IMR-90 (cell line): ENCODE results near the gene SARDH. TPM values are rescaled to one million over a fixed set of nuclear protein-coding genes. Genes with fewer than 3 reads are reported as not detected.
A peak's percentile ranks its signal among the peaks of the same experiment; 100 is the strongest.

Experiments used
- ATAC-seq: fragments of 200-7000 bp; cut with Tn5 transposase; 2 replicates; pipeline ENCODE4 v1.9.1; 2020; ENCODE audit warnings: low read depth, mild to moderate bottlenecking, moderate library complexity
- BruUV-seq: library from RNA; stranded (reverse); fragments of 400-500 nt; replicated peaks from 2 replicates; lab custom pipeline; 2021; lab: Mats Ljungman, UMichigan
- CTCF ChIA-PET: fragments of 300-600 bp; formaldehyde crosslinking; extraction: SDS; loops from one replicate; lab custom pipeline; 2021; ENCODE audit warnings: antibody characterized with exemption; lab: Yijun Ruan, JAX
- POLR2A ChIA-PET: fragments of 300-600 bp; sonication (Branson Sonifier 250); formaldehyde crosslinking; loops from one replicate; lab custom pipeline; 2022; ENCODE audit warnings: antibody characterized with exemption; ENCODE audit not compliant: unreplicated experiment; lab: Charles Lee
- DNase-seq: peaks from one replicate; pipeline ENCODE4 v3.0.0; 2013
- H2AFZ ChIP-seq: replicated peaks from 2 replicates; pipeline ENCODE3; 2013; ENCODE audit warnings: low read length, mild to moderate bottlenecking; ENCODE audit not compliant: poor library complexity
- H2AK5ac ChIP-seq: 2 replicates; pipeline ENCODE4 v1.6.1; 2013; ENCODE audit warnings: low read depth, low read length, inconsistent platforms
- H2AK9ac ChIP-seq: replicated peaks from 2 replicates; pipeline ENCODE3; 2013; ENCODE audit warnings: mild to moderate bottlenecking, low read depth, low read length, moderate library complexity; ENCODE audit not compliant: poor library complexity
- H2BK120ac ChIP-seq: 2 replicates; pipeline ENCODE4 v1.6.1; 2013; ENCODE audit warnings: low read depth, low read length, inconsistent platforms
- H2BK15ac ChIP-seq: 3 replicates; pipeline ENCODE4 v1.6.1; 2013; ENCODE audit warnings: low read depth, low read length, inconsistent platforms
- H2BK20ac ChIP-seq: 2 replicates; pipeline ENCODE4 v1.6.1; 2013; ENCODE audit warnings: low read depth, mild to moderate bottlenecking, inconsistent platforms, low read length, moderate library complexity
- H2BK5ac ChIP-seq: 2 replicates; pipeline ENCODE4 v1.6.1; 2013; ENCODE audit warnings: mild to moderate bottlenecking, low read depth, low read length, inconsistent platforms; ENCODE audit not compliant: poor library complexity, severe bottlenecking
- H3K14ac ChIP-seq: replicated peaks from 2 replicates; pipeline ENCODE4 v1.6.1; 2013; ENCODE audit warnings: low read depth, low read length, inconsistent platforms
- H3K18ac ChIP-seq: 2 replicates; pipeline ENCODE4 v1.6.1; 2013; ENCODE audit warnings: low read depth, low read length, control low read depth
- H3K23ac ChIP-seq: 2 replicates; pipeline ENCODE4 v1.6.1; 2013; ENCODE audit warnings: low read depth, low read length, inconsistent platforms
- H3K27ac ChIP-seq: 2 replicates; pipeline ENCODE4 v1.5.1; 2013; ENCODE audit warnings: mild to moderate bottlenecking, control low read depth, low read length; ENCODE audit not compliant: insufficient read depth
- H3K27me3 ChIP-seq: 2 replicates; pipeline ENCODE4 v1.6.1; 2013; ENCODE audit warnings: low read length; ENCODE audit not compliant: control insufficient read depth, insufficient read depth
- H3K36me3 ChIP-seq: 2 replicates; pipeline ENCODE4 v1.6.1; 2013; ENCODE audit warnings: low read length, mixed read lengths; ENCODE audit not compliant: control insufficient read depth, insufficient read depth
- H3K4ac ChIP-seq: 2 replicates; pipeline ENCODE4 v1.6.1; 2013; ENCODE audit warnings: low read depth, low read length, inconsistent platforms
- H3K4me1 ChIP-seq: 2 replicates; pipeline ENCODE4 v1.6.1; 2013; ENCODE audit warnings: low read length, mixed read lengths; ENCODE audit not compliant: control insufficient read depth, insufficient read depth
- H3K4me2 ChIP-seq: 2 replicates; pipeline ENCODE4 v1.6.1; 2013; ENCODE audit warnings: low read depth, mild to moderate bottlenecking, control low read depth, low read length, moderate library complexity
- H3K4me3 ChIP-seq: 2 replicates; pipeline ENCODE4 v1.5.1; 2013; ENCODE audit warnings: low read depth, mild to moderate bottlenecking, control low read depth, low read length, moderate library complexity; ENCODE audit not compliant: insufficient read depth
- H3K56ac ChIP-seq: 2 replicates; pipeline ENCODE4 v1.6.1; 2013; ENCODE audit warnings: low read length, inconsistent platforms; ENCODE audit not compliant: insufficient read depth; ENCODE audit errors: extremely low read depth
- H3K79me1 ChIP-seq, 2 experiments: 2 replicates each; pipeline ENCODE4 v1.6.1; 2013; ENCODE audit warnings: low read length in 2 of 2, inconsistent platforms in 1 of 2, low read depth in 1 of 2
- H3K9ac ChIP-seq: 2 replicates; pipeline ENCODE4 v1.6.1; 2013; ENCODE audit warnings: low read depth, low read length, control low read depth
- H3K9me1 ChIP-seq: 2 replicates; pipeline ENCODE4 v1.6.1; 2013; ENCODE audit warnings: low read length, inconsistent platforms; ENCODE audit not compliant: insufficient read depth
- H3K9me3 ChIP-seq: 2 replicates; pipeline ENCODE4 v1.6.1; 2013; ENCODE audit warnings: low read length; ENCODE audit not compliant: control insufficient read depth, insufficient read depth
- H4K20me1 ChIP-seq: 2 replicates; pipeline ENCODE4 v1.6.1; 2013; ENCODE audit warnings: low read length, inconsistent platforms; ENCODE audit not compliant: insufficient read depth
- H4K5ac ChIP-seq: 2 replicates; pipeline ENCODE4 v1.6.1; 2013; ENCODE audit warnings: mild to moderate bottlenecking, low read depth, low read length, control low read depth
- H4K8ac ChIP-seq, 2 experiments: 2 replicates each; pipeline ENCODE4 v1.6.1; 2013; ENCODE audit warnings: low read depth in 2 of 2, low read length in 2 of 2, control low read depth in 1 of 2, inconsistent platforms in 1 of 2
- H4K91ac ChIP-seq: 2 replicates; pipeline ENCODE4 v1.6.1; 2013; ENCODE audit warnings: low read depth, low read length, inconsistent platforms; ENCODE audit not compliant: insufficient read depth
- BHLHE40 ChIP-seq: fragments of 150-350 bp; IDR thresholded peaks from 2 replicates; pipeline ENCODE4 v1.6.1; 2016; ENCODE audit warnings: mild to moderate bottlenecking, low read depth, low read length
- CEBPB ChIP-seq: IDR thresholded peaks from 2 replicates; pipeline ENCODE4 v1.6.1; 2012; ENCODE audit warnings: low read depth, low read length, improper control_type of control experiment
- ELK1 ChIP-seq: fragments of 150-350 bp; IDR thresholded peaks from 2 replicates; pipeline ENCODE4 v1.6.1; 2016; ENCODE audit warnings: low read depth, mild to moderate bottlenecking, low read length, moderate library complexity, borderline replicate concordance
- MAFK ChIP-seq: IDR thresholded peaks from 2 replicates; pipeline ENCODE4 v1.6.1; 2012; ENCODE audit warnings: low read depth, low read length, improper control_type of control experiment
- NFE2L2 ChIP-seq: fragments of 150-350 bp; IDR thresholded peaks from 2 replicates; pipeline ENCODE4 v1.6.1; 2016; ENCODE audit warnings: low read depth, mild to moderate bottlenecking, low read length
- RAD21 ChIP-seq: IDR thresholded peaks from 2 replicates; pipeline ENCODE4 v1.6.1; 2012; ENCODE audit warnings: low read length, improper control_type of control experiment
- RCOR1 ChIP-seq: IDR thresholded peaks from 2 replicates; pipeline ENCODE4 v1.6.1; 2012; ENCODE audit warnings: mild to moderate bottlenecking, low read length, improper control_type of control experiment; ENCODE audit not compliant: insufficient replicate concordance
- WGBS, 2 experiments: methylation state at CpG; one replicate each; pipeline versions ENCODE4 v1.1.5 to v1.1.7; 2013; ENCODE audit warnings: missing lambda C conversion rate in 2 of 2; ENCODE audit not compliant: insufficient read length in 1 of 2; ENCODE audit errors: extremely low coverage in 2 of 2; 5-methylcytosine and 5-hydroxymethylcytosine counted together
- dilution Hi-C: fragments of 300-500 bp; cut with HindIII; formaldehyde crosslinking; loops from one replicate; pipeline ENCODE4 v1.14.3; 2018; ENCODE audit warnings: low sequenced_read_pairs; ENCODE audit not compliant: unreplicated experiment
- in situ Hi-C: fragments of 300-500 bp; cut with MboI; formaldehyde crosslinking; loops from 3 replicates; pipeline ENCODE4 v1.14.3; 2019; ENCODE audit warnings: low sequenced_read_pairs, inconsistent platforms, mixed read lengths
- intact Hi-C: fragments of 100-400 bp; cut with micrococcal nuclease; formaldehyde crosslinking; loops from 2 replicates; pipeline ENCODE4 v1.10.0; 2022
- polyA plus RNA-seq, 3 experiments: library from polyadenylated mRNA; depleted of rRNA; stranded (reverse); fragments of >200 nt; gene quantifications; 2 replicates each; pipeline ENCODE4 v1.2.3, GENCODE V29; 2012; ENCODE audit warnings: low replicate concordance in 1 of 3
- total RNA-seq: library from RNA; depleted of rRNA; stranded (reverse); fragments of >200 nt; gene quantifications from 2 replicates; pipeline ENCODE4 v1.2.3, GENCODE V29; 2012

The SARDH gene
- total and polyA plus RNA-seq, 2 of the 4 experiments (the other 2 are of a cell fraction) = 5.0 to 7.5 TPM

GRCh38 chr9:133739408-133740280 lies 1.5 kb upstream of the SARDH start:
- Histone ChIP-seq H3K14ac (no peak overlapping the region), H3K79me1 (no peaks in the 10 kb centered on the region), H4K5ac (no peak overlapping the region), H3K36me3 (no peaks in the 10 kb centered on the region), H3K56ac (no peak overlapping the region), H4K20me1 (no peaks in the 10 kb centered on the region), H2BK15ac (no peak overlapping the region), H3K4me2 (no peak overlapping the region), H2AK9ac (no peak overlapping the region), H3K4me3 (no peak overlapping the region), H3K18ac (no peak overlapping the region), H3K9me1 (peaks cover 4% of the 10 kb centered on the region; the same call in 1 of the 2 replicates), H2BK120ac (no peak overlapping the region), H2AFZ (peak overlapping the region; percentile 21), H2AK5ac (no peak overlapping the region), H3K4me1 (peaks cover 5% of the 10 kb centered on the region; the same call in 1 of the 2 replicates), H2BK20ac (no peak overlapping the region), H4K91ac (no peak overlapping the region), H2BK5ac (no peak overlapping the region), H3K23ac (no peak overlapping the region), H3K27ac (no peak overlapping the region), H4K8ac (no peak overlapping the region), H3K4ac (no peak overlapping the region), H3K9ac (no peak overlapping the region), H3K27me3 (peaks cover 4% of the 10 kb centered on the region; the same call in 1 of the 2 replicates), H3K9me3 (no peaks in the 10 kb centered on the region)
- no TSS peak for BruUV-seq
- 86% methylated on average over 4 of the region's 17 CpGs; no CpG with 5 or more reads in 1 of the 2 experiments for WGBS, 2 experiments
- TF ChIP-seq CEBPB (no peak), MAFK (no peak), NFE2L2 (no peak), ELK1 (no peak), RAD21 (no peak), RCOR1 (no peak), BHLHE40 (no peak)
- POLR2A ChIA-PET = no interaction called here
- DNase-seq = no peak
- no peak for ATAC-seq
- in situ Hi-C loops = loop anchor here (10.0 kb wide), 1 partner anchor 205 kb away; the partner anchor contains the start of gene ADAMTSL2
- dilution Hi-C loops = no loop called here
- CTCF ChIA-PET = no interaction called here
- intact Hi-C loops = no loop called here
